Measurements from ENCODE around the gene NTSR1. TPM values are rescaled to one million over a fixed set of nuclear protein-coding genes. Genes with fewer than 3 reads are reported as not detected.

Gene NTSR1
- total and polyA plus RNA-seq, 4 donors = 0.03 to 0.33 (median 0.08) TPM; not detected in 1

DNA sequence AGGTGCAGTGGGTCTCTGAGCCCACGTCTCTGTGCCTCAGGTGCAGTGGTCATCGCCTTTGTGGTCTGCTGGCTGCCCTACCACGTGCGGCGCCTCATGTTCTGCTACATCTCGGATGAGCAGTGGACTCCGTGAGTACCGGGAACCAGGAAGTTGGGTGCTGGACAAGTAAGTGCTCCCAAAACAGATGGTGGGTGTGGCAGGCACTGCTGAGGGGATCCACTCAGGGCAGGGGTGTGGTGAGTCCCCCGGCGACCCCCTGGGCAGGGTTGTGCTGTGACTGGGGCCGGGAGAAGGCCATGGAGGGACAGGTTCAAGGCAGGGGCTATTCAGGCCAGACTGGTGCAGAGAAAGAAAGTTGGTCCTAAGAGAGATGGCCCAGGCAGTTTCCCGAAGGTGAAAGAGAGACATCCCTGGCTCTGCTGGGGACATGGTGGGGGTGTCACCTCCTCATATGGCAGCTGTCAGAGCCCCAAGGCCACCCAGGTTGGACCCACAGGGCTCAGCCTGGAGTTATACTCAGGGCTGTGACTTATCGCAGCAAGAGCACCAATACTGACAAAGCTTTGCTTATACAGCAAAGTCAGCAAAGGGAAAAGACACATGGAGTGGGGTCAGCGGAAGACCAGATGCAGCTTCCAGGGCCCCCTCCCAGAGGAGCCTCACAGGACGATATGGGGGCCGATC, 49.7 kb downstream of the NTSR1 start:
- Histone ChIP-seq H3K4me3 (ENCODE audit: low read depth in 1 of 3, low read length in 3 of 3) (no peak overlapping the region), H3K9me3 (ENCODE audit: control insufficient read depth in 4 of 4, low read length in 3 of 4) (no peaks in the 10 kb centered on the region), H3K9ac (ENCODE audit: low read depth in 1 of 2, low read length in 2 of 2) (no peak overlapping the region), H3K4me1 (ENCODE audit: control insufficient read depth in 4 of 4, insufficient read depth in 4 of 4, low read length in 3 of 4) (no peaks in the 10 kb centered on the region), H3K27me3 (ENCODE audit: control insufficient read depth in 4 of 4, insufficient read depth in 4 of 4, low read length in 3 of 4) (no peaks in the 10 kb centered on the region), H3K27ac (ENCODE audit: low read depth in 1 of 2, low read length in 2 of 2) (no peak overlapping the region), H3K36me3 (ENCODE audit: control insufficient read depth in 4 of 4, insufficient read depth in 3 of 4, low read depth in 1 of 4, low read length in 3 of 4) (no peaks in the 10 kb centered on the region)
- DNase-seq (ENCODE audit: low spot score) = no peak
- TF ChIP-seq SP1 (IDR thresholded peaks at IDR 0.05) (no peak), FOXA2 (IDR thresholded peaks at IDR 0.05) (no peak), YY1 (IDR thresholded peaks at IDR 0.05) (no peak), HNF4G (IDR thresholded peaks at IDR 0.05) (no peak), RXRA (IDR thresholded peaks at IDR 0.05) (no peak), GABPA (IDR thresholded peaks at IDR 0.05 in 1 of 2, conservative IDR thresholded peaks at IDR 0.05 in 1 of 2) (no peak)
- TF ChIP-seq, protein P1, sequence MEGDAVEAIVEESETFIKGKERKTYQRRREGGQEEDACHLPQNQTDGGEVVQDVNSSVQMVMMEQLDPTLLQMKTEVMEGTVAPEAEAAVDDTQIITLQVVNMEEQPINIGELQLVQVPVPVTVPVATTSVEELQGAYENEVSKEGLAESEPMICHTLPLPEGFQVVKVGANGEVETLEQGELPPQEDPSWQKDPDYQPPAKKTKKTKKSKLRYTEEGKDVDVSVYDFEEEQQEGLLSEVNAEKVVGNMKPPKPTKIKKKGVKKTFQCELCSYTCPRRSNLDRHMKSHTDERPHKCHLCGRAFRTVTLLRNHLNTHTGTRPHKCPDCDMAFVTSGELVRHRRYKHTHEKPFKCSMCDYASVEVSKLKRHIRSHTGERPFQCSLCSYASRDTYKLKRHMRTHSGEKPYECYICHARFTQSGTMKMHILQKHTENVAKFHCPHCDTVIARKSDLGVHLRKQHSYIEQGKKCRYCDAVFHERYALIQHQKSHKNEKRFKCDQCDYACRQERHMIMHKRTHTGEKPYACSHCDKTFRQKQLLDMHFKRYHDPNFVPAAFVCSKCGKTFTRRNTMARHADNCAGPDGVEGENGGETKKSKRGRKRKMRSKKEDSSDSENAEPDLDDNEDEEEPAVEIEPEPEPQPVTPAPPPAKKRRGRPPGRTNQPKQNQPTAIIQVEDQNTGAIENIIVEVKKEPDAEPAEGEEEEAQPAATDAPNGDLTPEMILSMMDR (IDR thresholded peaks at IDR 0.05; ENCODE audit: low read depth, low read length, missing input control) = no peak
- TF ChIP-seq, protein P2, sequence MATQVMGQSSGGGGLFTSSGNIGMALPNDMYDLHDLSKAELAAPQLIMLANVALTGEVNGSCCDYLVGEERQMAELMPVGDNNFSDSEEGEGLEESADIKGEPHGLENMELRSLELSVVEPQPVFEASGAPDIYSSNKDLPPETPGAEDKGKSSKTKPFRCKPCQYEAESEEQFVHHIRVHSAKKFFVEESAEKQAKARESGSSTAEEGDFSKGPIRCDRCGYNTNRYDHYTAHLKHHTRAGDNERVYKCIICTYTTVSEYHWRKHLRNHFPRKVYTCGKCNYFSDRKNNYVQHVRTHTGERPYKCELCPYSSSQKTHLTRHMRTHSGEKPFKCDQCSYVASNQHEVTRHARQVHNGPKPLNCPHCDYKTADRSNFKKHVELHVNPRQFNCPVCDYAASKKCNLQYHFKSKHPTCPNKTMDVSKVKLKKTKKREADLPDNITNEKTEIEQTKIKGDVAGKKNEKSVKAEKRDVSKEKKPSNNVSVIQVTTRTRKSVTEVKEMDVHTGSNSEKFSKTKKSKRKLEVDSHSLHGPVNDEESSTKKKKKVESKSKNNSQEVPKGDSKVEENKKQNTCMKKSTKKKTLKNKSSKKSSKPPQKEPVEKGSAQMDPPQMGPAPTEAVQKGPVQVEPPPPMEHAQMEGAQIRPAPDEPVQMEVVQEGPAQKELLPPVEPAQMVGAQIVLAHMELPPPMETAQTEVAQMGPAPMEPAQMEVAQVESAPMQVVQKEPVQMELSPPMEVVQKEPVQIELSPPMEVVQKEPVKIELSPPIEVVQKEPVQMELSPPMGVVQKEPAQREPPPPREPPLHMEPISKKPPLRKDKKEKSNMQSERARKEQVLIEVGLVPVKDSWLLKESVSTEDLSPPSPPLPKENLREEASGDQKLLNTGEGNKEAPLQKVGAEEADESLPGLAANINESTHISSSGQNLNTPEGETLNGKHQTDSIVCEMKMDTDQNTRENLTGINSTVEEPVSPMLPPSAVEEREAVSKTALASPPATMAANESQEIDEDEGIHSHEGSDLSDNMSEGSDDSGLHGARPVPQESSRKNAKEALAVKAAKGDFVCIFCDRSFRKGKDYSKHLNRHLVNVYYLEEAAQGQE (IDR thresholded peaks at IDR 0.05) = no peak
- TF ChIP-seq, protein P3, sequence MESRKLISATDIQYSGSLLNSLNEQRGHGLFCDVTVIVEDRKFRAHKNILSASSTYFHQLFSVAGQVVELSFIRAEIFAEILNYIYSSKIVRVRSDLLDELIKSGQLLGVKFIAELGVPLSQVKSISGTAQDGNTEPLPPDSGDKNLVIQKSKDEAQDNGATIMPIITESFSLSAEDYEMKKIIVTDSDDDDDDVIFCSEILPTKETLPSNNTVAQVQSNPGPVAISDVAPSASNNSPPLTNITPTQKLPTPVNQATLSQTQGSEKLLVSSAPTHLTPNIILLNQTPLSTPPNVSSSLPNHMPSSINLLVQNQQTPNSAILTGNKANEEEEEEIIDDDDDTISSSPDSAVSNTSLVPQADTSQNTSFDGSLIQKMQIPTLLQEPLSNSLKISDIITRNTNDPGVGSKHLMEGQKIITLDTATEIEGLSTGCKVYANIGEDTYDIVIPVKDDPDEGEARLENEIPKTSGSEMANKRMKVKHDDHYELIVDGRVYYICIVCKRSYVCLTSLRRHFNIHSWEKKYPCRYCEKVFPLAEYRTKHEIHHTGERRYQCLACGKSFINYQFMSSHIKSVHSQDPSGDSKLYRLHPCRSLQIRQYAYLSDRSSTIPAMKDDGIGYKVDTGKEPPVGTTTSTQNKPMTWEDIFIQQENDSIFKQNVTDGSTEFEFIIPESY (IDR thresholded peaks at IDR 0.05) = no peak
- WGBS = 86% methylated on average over 16 of the region's 16 CpGs

DNA sequence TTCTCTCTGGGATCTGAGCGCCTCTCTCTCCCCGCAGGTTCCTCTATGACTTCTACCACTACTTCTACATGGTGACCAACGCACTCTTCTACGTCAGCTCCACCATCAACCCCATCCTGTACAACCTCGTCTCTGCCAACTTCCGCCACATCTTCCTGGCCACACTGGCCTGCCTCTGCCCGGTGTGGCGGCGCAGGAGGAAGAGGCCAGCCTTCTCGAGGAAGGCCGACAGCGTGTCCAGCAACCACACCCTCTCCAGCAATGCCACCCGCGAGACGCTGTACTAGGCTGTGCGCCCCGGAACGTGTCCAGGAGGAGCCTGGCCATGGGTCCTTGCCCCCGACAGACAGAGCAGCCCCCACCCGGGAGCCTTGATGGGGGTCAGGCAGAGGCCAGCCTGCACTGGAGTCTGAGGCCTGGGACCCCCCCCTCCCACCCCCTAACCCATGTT, 51.4 kb downstream of the NTSR1 start:
- Histone ChIP-seq H3K4me1 (ENCODE audit: control insufficient read depth in 4 of 4, insufficient read depth in 4 of 4, low read length in 3 of 4) (no peaks in the 10 kb centered on the region), H3K9ac (ENCODE audit: low read depth in 1 of 2, low read length in 2 of 2) (no peak overlapping the region), H3K9me3 (ENCODE audit: control insufficient read depth in 4 of 4, low read length in 3 of 4) (no peaks in the 10 kb centered on the region), H3K27ac (ENCODE audit: low read depth in 1 of 2, low read length in 2 of 2) (no peak overlapping the region), H3K36me3 (ENCODE audit: control insufficient read depth in 4 of 4, insufficient read depth in 3 of 4, low read depth in 1 of 4, low read length in 3 of 4) (no peaks in the 10 kb centered on the region), H3K27me3 (ENCODE audit: control insufficient read depth in 4 of 4, insufficient read depth in 4 of 4, low read length in 3 of 4) (no peaks in the 10 kb centered on the region), H3K4me3 (ENCODE audit: low read depth in 1 of 3, low read length in 3 of 3) (no peak overlapping the region)
- WGBS = 88% methylated on average over 20 of the region's 20 CpGs
- no peak for DNase-seq (ENCODE audit: low spot score)
- TF ChIP-seq RXRA (IDR thresholded peaks at IDR 0.05) (no peak), TAF1 (conservative IDR thresholded peaks at IDR 0.05) (no peak), EGR1 (IDR thresholded peaks at IDR 0.05; ENCODE audit: low read depth in 2 of 2) (no peak), SP1 (IDR thresholded peaks at IDR 0.05) (no peak), FOXA1 (IDR thresholded peaks at IDR 0.05) (no peak), HNF4G (IDR thresholded peaks at IDR 0.05) (no peak), FOXA2 (IDR thresholded peaks at IDR 0.05) (no peak), NR2F2 (IDR thresholded peaks at IDR 0.05) (no peak), GABPA (IDR thresholded peaks at IDR 0.05 in 1 of 2, conservative IDR thresholded peaks at IDR 0.05 in 1 of 2) (no peak), YY1 (IDR thresholded peaks at IDR 0.05) (no peak), HNF4A (conservative IDR thresholded peaks at IDR 0.05) (no peak), RAD21 (IDR thresholded peaks at IDR 0.05) (no peak)
- TF ChIP-seq, protein P4, sequence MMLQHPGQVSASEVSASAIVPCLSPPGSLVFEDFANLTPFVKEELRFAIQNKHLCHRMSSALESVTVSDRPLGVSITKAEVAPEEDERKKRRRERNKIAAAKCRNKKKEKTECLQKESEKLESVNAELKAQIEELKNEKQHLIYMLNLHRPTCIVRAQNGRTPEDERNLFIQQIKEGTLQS (IDR thresholded peaks at IDR 0.05) = no peak
- TF ChIP-seq, protein P5, sequence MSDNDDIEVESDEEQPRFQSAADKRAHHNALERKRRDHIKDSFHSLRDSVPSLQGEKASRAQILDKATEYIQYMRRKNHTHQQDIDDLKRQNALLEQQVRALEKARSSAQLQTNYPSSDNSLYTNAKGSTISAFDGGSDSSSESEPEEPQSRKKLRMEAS (IDR thresholded peaks at IDR 0.05) = no peak
- TF ChIP-seq, protein P1 (IDR thresholded peaks at IDR 0.05; ENCODE audit: low read depth, low read length, missing input control) = no peak
- TF ChIP-seq, protein P3 (IDR thresholded peaks at IDR 0.05) = no peak
